ENCODE measurements around the gene OR8B8.

Gene OR8B8

GRCh38 chr11:124475265-124475664 is 29.8 kb upstream of the OR8B8 start:
- no peak for TF ChIP-seq CTCF (IDR thresholded peaks at IDR 0.05; ENCODE audit: borderline replicate concordance, control extremely low read depth, extremely low read depth, insufficient read depth, missing control alignments)
- DNase-seq (ENCODE audit: low spot score), result no peak
- in situ Hi-C loops (cut with MboI; ENCODE audit: low sequenced_read_pairs, unreplicated experiment), result no loop called here

GRCh38 chr11:124474779-124475178 is 29.3 kb upstream of the OR8B8 start:
- DNase-seq (ENCODE audit: low spot score), result no peak
- TF ChIP-seq CTCF (IDR thresholded peaks at IDR 0.05; ENCODE audit: borderline replicate concordance, control extremely low read depth, extremely low read depth, insufficient read depth, missing control alignments), result no peak
- in situ Hi-C loops (cut with MboI; ENCODE audit: low sequenced_read_pairs, unreplicated experiment), result no loop called here

- in situ Hi-C loops (cut with MboI; ENCODE audit: low sequenced_read_pairs, unreplicated experiment), result no loop called here
- no peak for DNase-seq (ENCODE audit: low spot score)
- TF ChIP-seq CTCF (IDR thresholded peaks at IDR 0.05; ENCODE audit: borderline replicate concordance, control extremely low read depth, extremely low read depth, insufficient read depth, missing control alignments), result no peak
Measured at GRCh38 chr11:124474079-124474478, 28.6 kb upstream of the OR8B8 start.

GRCh38 chr11:124473476-124473875 is 28.0 kb upstream of the OR8B8 start:
- in situ Hi-C loops (cut with MboI; ENCODE audit: low sequenced_read_pairs, unreplicated experiment), result no loop called here
- no peak for TF ChIP-seq CTCF (IDR thresholded peaks at IDR 0.05; ENCODE audit: borderline replicate concordance, control extremely low read depth, extremely low read depth, insufficient read depth, missing control alignments)
- DNase-seq (ENCODE audit: low spot score), result no peak

GRCh38 chr11:124470561-124471227 is 25.2 kb upstream of the OR8B8 start:
- no peak for TF ChIP-seq CTCF (IDR thresholded peaks at IDR 0.05; ENCODE audit: borderline replicate concordance, control extremely low read depth, extremely low read depth, insufficient read depth, missing control alignments)
- no peak for DNase-seq (ENCODE audit: low spot score)
- in situ Hi-C loops (cut with MboI; ENCODE audit: low sequenced_read_pairs, unreplicated experiment), result no loop called here

GRCh38 chr11:124467381-124467927 is 22.0 kb upstream of the OR8B8 start:
- DNase-seq (ENCODE audit: low spot score), result no peak
- in situ Hi-C loops (cut with MboI; ENCODE audit: low sequenced_read_pairs, unreplicated experiment), result no loop called here
- TF ChIP-seq CTCF (IDR thresholded peaks at IDR 0.05; ENCODE audit: borderline replicate concordance, control extremely low read depth, extremely low read depth, insufficient read depth, missing control alignments), result no peak
